Measurements from ENCODE around the gene SYNGAP1. TPM values are rescaled to one million over a fixed set of nuclear protein-coding genes. Genes with fewer than 3 reads are reported as not detected.

Gene SYNGAP1
- total and polyA plus RNA-seq, 9 of the 15 experiments (the other 6 are each of a cell fraction or from before 2014, with no cell fraction given): 0.01 to 22.8 (median 3.2) TPM

GRCh38 chr6:33420491-33421343, 852 bp downstream of the SYNGAP1 start (continued):
- TF ChIP-seq ARID3B (CRISPR knock-in tag; IDR thresholded peaks at IDR 0.05; ENCODE audit: borderline replicate concordance): no peak
- 0 out of 2 replicates have a peak, but pooled peaks have one; percentile 29 for TF ChIP-seq FOXM1 (IDR thresholded peaks at IDR 0.05; ENCODE audit: low read depth)
- no peak for TF ChIP-seq FOXM1 (CRISPR knock-in tag; IDR thresholded peaks at IDR 0.05; ENCODE audit: low read depth)
- TF ChIP-seq THRB (CRISPR knock-in tag; conservative IDR thresholded peaks at IDR 0.05): peak; percentile 86; the same call in 1 of the 2 replicates
- no peak for TF ChIP-seq FOXK1 (CRISPR knock-in tag; IDR thresholded peaks at IDR 0.05; ENCODE audit: borderline replicate concordance)
- peak; percentile 43 for TF ChIP-seq EP300 (IDR thresholded peaks at IDR 0.05; ENCODE audit: low read length)
- peak; percentile 55 for TF ChIP-seq HNRNPK (IDR thresholded peaks at IDR 0.05; ENCODE audit: low read depth, low read length, poor library complexity, severe bottlenecking)
- no peak for TF ChIP-seq MBD1 (CRISPR knock-in tag; IDR thresholded peaks at IDR 0.05)
- TF ChIP-seq RNF2 (IDR thresholded peaks at IDR 0.05): 0 out of 2 replicates have a peak, but pooled peaks have one; percentile 41
- TF ChIP-seq MXD1 (CRISPR knock-in tag; IDR thresholded peaks at IDR 0.05; ENCODE audit: borderline replicate concordance, poor library complexity, severe bottlenecking): no peak
- TF ChIP-seq ZNF311 (CRISPR knock-in tag; IDR thresholded peaks at IDR 0.05): no peak
- no peak for TF ChIP-seq TSC22D4 (tag; IDR thresholded peaks at IDR 0.05)
- TF ChIP-seq ELF1 (tag; IDR thresholded peaks at IDR 0.05): no peak
- TF ChIP-seq L3MBTL2 (IDR thresholded peaks at IDR 0.05): no peak
- TF ChIP-seq RAD21 (CRISPR knock-in tag; conservative IDR thresholded peaks at IDR 0.05 in 1 of 2, IDR thresholded peaks at IDR 0.05 in 1 of 2): no peak
- TF ChIP-seq ZNF253 (CRISPR knock-in tag; conservative IDR thresholded peaks at IDR 0.05): no peak
- TF ChIP-seq SUPT5H (IDR thresholded peaks at IDR 0.05): no peak
- no peak for TF ChIP-seq ZNF239 (CRISPR knock-in tag; IDR thresholded peaks at IDR 0.05)
- TF ChIP-seq ZNF408 (CRISPR knock-in tag; IDR thresholded peaks at IDR 0.05; ENCODE audit: low read depth): no peak
- no peak for TF ChIP-seq XRCC5 (IDR thresholded peaks at IDR 0.05; ENCODE audit: low read depth, low read length)
- TF ChIP-seq ZFP30 (CRISPR knock-in tag; IDR thresholded peaks at IDR 0.05; ENCODE audit: borderline replicate concordance): no peak
- no peak for TF ChIP-seq CGGBP1 (CRISPR knock-in tag; IDR thresholded peaks at IDR 0.05)
- peak; percentile 80; the same call in 1 of the 2 replicates for TF ChIP-seq CBX5 (IDR thresholded peaks at IDR 0.05; ENCODE audit: borderline replicate concordance, low read depth)
- no peak for TF ChIP-seq HIVEP1 (CRISPR knock-in tag; IDR thresholded peaks at IDR 0.05)
